ENCODE measurements around the gene NKAPL.
"Not testable (repeated sequence)": the region's sequence is repeated elsewhere in the genome, so short reads cannot be mapped to it uniquely, and the experiment has no call there.

NKAPL gene

GRCh38 chr6:28303570-28303969, 44.5 kb downstream of the NKAPL start:
- TF ChIP-seq CTCF (conservative IDR thresholded peaks at IDR 0.05; ENCODE audit: low read depth, low read length), result no peak
- DNase-seq (ENCODE audit: low read depth), result no peak
- H3K4me3 ChIP-seq (ENCODE audit: low read length), result no peak overlapping the region

DNA sequence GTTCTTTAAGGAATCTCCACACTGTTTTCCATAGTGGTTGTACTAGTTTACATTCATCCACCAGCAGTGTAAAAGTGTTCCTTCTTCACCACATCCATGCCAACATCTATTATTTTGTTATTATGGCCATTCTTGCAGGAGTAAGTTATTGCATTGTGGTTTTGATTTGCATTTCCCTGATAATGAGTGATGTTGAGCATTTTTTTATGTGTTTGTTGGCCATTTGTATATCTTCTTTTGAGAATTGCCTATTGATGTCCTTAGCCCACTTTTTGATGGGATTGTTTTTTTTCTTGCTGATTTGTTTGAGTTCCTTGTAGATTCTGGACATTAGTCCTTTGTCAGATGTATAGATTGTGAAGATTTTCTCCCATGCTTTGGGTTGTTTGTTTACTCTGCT, 47.3 kb downstream of the NKAPL start:
- not testable (repeated sequence) for H3K4me3 ChIP-seq (ENCODE audit: low read length); DNase-seq (ENCODE audit: low read depth)

Data from retinal pigment epithelial cell (primary cell).